Lung (tissue), 12 donors: ENCODE data around the gene C19orf47. TPM values are rescaled to one million over a fixed set of nuclear protein-coding genes. Genes with fewer than 3 reads are reported as not detected.

Source experiments
- ATAC-seq: fragments of 200-7000 bp; cut with Tn5 transposase; one replicate; pipeline ENCODE4 v1.9.1; 2020; ENCODE audit warnings: moderate number of reproducible peaks; ENCODE audit not compliant: insufficient read depth, low FRiP score
- DNase-seq, 3 donors: peaks; one replicate each; pipeline ENCODE4 v3.0.0-alpha.2; 2013 to 2017
- H3K27ac ChIP-seq, 2 donors: one replicate each; pipeline ENCODE4 v1.5.1; 2013; ENCODE audit warnings: mild to moderate bottlenecking in 2 of 2, moderate library complexity in 2 of 2, control low read depth in 1 of 2, inconsistent platforms in 1 of 2, low read depth in 1 of 2, low read length in 1 of 2
- H3K27me3 ChIP-seq, 3 donors: one replicate each; pipeline ENCODE4 v1.5.1; 2013; ENCODE audit warnings: low read length in 2 of 3; ENCODE audit not compliant: control insufficient read depth in 3 of 3, insufficient read depth in 3 of 3
- H3K36me3 ChIP-seq, 4 donors: one replicate each; pipeline ENCODE4 v1.5.1; 2013; ENCODE audit warnings: low read length in 4 of 4, mild to moderate bottlenecking in 1 of 4, moderate library complexity in 1 of 4; ENCODE audit not compliant: control insufficient read depth in 4 of 4, insufficient read depth in 4 of 4
- H3K4me1 ChIP-seq, 5 donors: one replicate each; pipeline ENCODE4 v1.5.1; 2013; ENCODE audit warnings: low read length in 5 of 5, mild to moderate bottlenecking in 2 of 5, moderate library complexity in 1 of 5; ENCODE audit not compliant: control insufficient read depth in 5 of 5, insufficient read depth in 5 of 5
- H3K4me3 ChIP-seq: one replicate; pipeline ENCODE4 v1.5.1; 2013; ENCODE audit warnings: mild to moderate bottlenecking, control low read depth, moderate library complexity
- H3K9ac ChIP-seq, 2 donors: one replicate each; pipeline ENCODE4 v1.5.1; 2013; ENCODE audit warnings: low read length in 2 of 2, control low read depth in 1 of 2; ENCODE audit not compliant: insufficient read depth in 1 of 2
- H3K9me3 ChIP-seq, 4 donors: one replicate each; pipeline ENCODE4 v1.5.1; 2013; ENCODE audit warnings: low read length in 3 of 4, mild to moderate bottlenecking in 1 of 4, moderate library complexity in 1 of 4; ENCODE audit not compliant: control insufficient read depth in 4 of 4, insufficient read depth in 3 of 4
- CTCF ChIP-seq: IDR thresholded peaks from 2 replicates; pipeline ENCODE4 v1.5.1; 2012; ENCODE audit warnings: mild to moderate bottlenecking; ENCODE audit errors: control extremely low read depth, extremely low read depth
- WGBS, 2 donors: extraction: QIAGEN DNeasy Blood & Tissue Kit; methylation state at CpG; one replicate each; pipeline ENCODE4 v1.1.7; 2013; 5-methylcytosine and 5-hydroxymethylcytosine counted together
- polyA plus RNA-seq, 2 donors: library from polyadenylated mRNA; stranded (reverse); fragments of 200-250 nt; gene quantifications; one replicate each; pipeline ENCODE4 v1.2.1, GENCODE V29; 2013
- total RNA-seq, 2 donors: library from RNA; depleted of rRNA in 1 of 2; stranded (reverse); fragments of >200 nt in 1 of 2; gene quantifications; one replicate each; pipeline ENCODE4 v1.2.1, GENCODE V29; 2014 to 2021
- donor health status: control.
- donor health status: control.
- donor health status: Bipolar disorder and iron deficiency.
- donor health status: healthy.
- donor health status: DM: yes; HTN: yes; CAD: no.

Gene C19orf47
- total and polyA plus RNA-seq, 4 donors, result 9.8 to 26.3 (median 14.9) TPM

GRCh38 chr19:40294560-40294959 lies 53.6 kb downstream of the C19orf47 start:
- Histone ChIP-seq H3K27ac (no peak overlapping the region), H3K36me3 (no peaks in the 10 kb centered on the region), H3K4me3 (no peak overlapping the region), H3K9ac (no peak overlapping the region), H3K4me1 (no peaks in the 10 kb centered on the region), H3K27me3 (no peaks in the 10 kb centered on the region), H3K9me3 (no peaks in the 10 kb centered on the region)
- ATAC-seq (no peak), DNase-seq (no peak)
- no peak for TF ChIP-seq CTCF
- 91 to 92% methylated on average over 6 of the region's 6 CpGs for WGBS, 2 donors

DNA sequence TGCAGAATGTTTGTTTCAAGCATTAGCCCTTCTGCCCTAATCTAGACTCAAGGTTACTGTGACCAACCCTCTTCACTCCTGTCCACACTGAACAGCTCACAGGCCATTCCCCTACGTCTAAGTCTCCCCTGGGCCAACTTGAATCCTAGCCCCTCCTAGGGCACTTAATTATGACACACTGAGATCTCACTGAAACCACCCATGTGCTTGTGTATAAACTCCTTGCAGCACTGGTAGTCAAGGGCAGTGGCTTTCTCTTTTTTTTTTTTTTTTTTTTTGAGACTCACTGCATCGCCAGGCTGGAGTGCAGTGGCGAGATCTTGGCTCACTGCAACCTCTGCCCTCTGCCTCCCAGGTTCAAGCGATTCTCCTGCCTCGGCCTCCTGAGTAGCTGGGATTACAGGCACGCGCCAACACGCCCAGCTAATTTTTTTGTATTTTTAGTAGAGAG lies 61.2 kb downstream of the C19orf47 start:
- H3K4me3 ChIP-seq, result no peak overlapping the region
- H3K27ac ChIP-seq, result peak overlapping the region in 1 of 2 donors; percentile 13
- ATAC-seq (no peak), DNase-seq (peak in 1 of 3 donors; percentile 56)
- H3K4me1 ChIP-seq, result peaks cover 0 to 35% (median 14%) of the 10 kb centered on the region in 5 donors
- peaks cover 0 to 4% (median 3%) of the 10 kb centered on the region in 4 donors for H3K36me3 ChIP-seq
- peak overlapping the region in 1 of 2 donors; percentile 95 for H3K9ac ChIP-seq
- 94 to 95% methylated on average over 8 of the region's 8 CpGs for whole genome bisulfite sequencing, 2 donors
- no peaks in the 10 kb centered on the region for H3K9me3 ChIP-seq
- TF ChIP-seq CTCF, result no peak
- no peaks in the 10 kb centered on the region for H3K27me3 ChIP-seq

DNA sequence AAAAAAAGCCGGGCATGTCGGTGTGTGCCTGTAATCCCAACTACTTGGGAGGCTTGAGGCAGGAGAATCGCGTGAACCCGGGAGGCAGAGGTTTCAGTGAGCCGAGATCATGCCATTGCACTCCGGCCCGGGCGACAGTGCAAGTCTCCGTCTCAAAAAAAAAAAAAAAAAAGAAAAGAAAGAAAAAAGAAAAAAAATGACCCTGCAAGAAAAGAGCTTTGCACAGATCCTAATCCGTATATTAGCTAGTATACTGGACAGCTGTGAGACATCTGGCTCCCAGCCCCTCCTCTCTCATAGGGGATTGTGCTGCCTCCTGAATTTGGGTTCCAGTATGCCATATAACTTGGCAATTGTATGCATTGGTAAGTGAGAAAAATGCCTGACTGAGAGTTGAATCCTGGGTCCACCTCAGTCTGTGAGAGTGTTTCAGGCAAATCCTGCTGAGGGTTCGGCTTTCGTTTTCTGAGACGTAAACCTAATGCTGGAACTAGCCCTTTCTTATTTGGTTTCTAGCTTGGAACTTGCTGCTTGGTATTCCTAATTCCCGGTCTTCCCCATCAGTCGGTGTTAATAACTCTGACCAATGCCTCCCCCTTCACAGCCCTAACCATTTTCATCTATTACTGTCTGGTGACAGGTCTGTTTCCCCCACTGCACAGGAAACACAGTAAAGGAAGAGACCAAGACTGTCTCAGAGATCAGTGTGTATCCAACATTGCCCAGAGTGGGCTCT lies 61.8 kb downstream of the C19orf47 start:
- no peak for TF ChIP-seq CTCF
- Histone ChIP-seq H3K4me3 (no peak overlapping the region), H3K27me3 (no peaks in the 10 kb centered on the region), H3K27ac (peak overlapping the region in 1 of 2 donors; percentile 94), H3K36me3 (peaks cover 0 to 7% (median 3%) of the 10 kb centered on the region in 4 donors), H3K9ac (peak overlapping the region in 1 of 2 donors; percentile 95), H3K9me3 (no peaks in the 10 kb centered on the region), H3K4me1 (peaks cover 0 to 35% (median 14%) of the 10 kb centered on the region in 5 donors)
- no peak for ATAC-seq
- WGBS, 2 donors, result 79 to 80% methylated on average over 16 of the region's 16 CpGs
- DNase-seq, result peak; percentile 77 to 89 (median 88)
